Measurements from ENCODE around the gene BATF3.
"Not testable (repeated sequence)": the region's sequence is repeated elsewhere in the genome, so short reads cannot be mapped to it uniquely, and the experiment has no call there.

Gene BATF3

DNA sequence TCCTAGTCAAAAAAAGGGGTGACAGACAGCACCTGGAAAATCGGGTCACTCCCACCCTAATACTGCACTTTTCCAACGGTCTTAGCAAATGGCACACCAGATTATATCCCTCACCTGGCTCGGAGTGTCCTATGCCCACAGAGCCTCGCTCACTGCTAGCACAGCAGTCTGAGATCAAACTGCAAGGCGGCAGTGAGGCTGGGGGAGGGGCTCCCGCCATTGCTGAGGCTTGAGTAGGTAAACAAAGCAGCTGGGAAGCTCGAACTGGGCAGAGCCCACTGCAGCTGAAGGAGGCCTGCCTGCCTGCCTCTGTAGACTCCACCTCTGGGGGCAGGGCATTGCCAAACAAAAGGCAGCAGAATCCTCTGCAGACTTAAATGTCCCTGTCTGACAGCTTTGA lies 41.4 kb downstream of the BATF3 start:
- not testable (repeated sequence) for DNase-seq (ENCODE audit: low read depth in 3 of 3)

DNA sequence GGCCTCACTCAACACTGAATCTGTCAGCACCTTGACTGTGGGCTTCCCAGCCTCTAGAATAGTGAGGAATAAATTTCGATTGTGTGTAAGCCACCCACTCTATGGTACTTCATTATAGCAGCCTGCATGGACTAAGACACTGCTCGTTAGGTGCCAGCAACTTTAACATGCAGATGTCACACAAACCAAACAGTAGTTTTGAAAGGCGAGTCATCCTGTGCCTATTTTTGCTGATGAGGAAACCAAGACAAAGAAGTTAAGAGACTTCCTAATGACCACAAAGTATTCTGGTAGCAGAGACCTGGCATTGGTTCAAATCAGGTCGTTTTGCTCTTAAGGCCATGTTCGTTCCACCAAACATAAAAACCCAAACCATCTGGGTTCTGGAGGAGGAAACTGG lies 42.9 kb downstream of the BATF3 start:
- no peak for DNase-seq (ENCODE audit: low read depth in 3 of 3)

- DNase-seq (ENCODE audit: low read depth in 3 of 3), result no peak
Measured at GRCh38 chr1:212655668-212656440, 43.8 kb downstream of the BATF3 start.

DNA sequence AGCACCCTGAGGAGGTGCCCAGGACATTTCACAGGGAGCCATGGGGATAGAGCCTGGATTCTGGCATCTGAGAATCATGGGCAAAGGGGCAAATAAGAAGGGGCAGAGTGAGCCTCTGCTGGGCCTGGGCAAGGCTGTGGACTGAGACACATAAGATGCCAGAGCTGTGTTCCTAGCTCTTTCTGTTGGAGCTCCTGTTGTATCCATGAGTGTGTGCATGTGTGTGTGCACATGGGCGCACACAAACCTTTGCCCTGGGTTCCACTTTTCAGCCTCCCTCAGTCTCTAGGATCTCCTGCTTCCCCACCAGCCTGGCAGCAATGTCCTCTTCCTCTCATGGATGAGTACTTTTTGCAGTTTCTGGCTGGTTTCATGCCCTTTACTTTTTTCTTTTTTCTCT lies 47.0 kb downstream of the BATF3 start:
- DNase-seq (ENCODE audit: low read depth in 3 of 3), result no peak

GRCh38 chr1:212651977-212652376 lies 47.7 kb downstream of the BATF3 start:
- no peak for DNase-seq (ENCODE audit: low read depth in 3 of 3)

- no peak for DNase-seq (ENCODE audit: low read depth in 3 of 3)
Measured at GRCh38 chr1:212651521-212651920, 48.1 kb downstream of the BATF3 start.

GRCh38 chr1:212650228-212650627 lies 49.4 kb downstream of the BATF3 start:
- DNase-seq (ENCODE audit: low read depth in 3 of 3), result no peak

- DNase-seq (ENCODE audit: low read depth in 3 of 3), result no peak
Measured at GRCh38 chr1:212649020-212649419, 50.6 kb downstream of the BATF3 start.

DNA sequence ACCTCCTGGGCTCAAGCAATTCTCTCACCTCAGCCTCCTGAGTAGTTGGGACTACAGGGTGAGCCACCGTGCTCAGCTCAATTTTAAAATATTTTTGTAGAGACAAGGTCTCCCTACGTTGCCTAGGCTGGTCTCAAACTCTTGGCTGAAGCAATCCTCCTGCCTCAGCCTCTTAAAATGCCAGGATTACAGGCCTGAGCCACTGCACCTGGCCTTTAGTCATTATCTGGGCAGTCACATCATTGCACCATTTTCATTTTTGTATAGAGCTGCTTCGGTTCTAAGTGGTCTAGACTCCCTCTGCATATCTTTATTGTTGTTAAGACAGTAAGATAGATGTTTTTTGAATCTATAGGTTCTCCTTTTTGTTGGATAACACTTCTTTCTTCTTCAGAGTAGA lies 51.2 kb downstream of the BATF3 start:
- no peak for DNase-seq (ENCODE audit: low read depth in 3 of 3)

GRCh38 chr1:212647004-212647403 lies 52.6 kb downstream of the BATF3 start:
- DNase-seq (ENCODE audit: low read depth in 3 of 3), result no peak

GRCh38 chr1:212646588-212646987 lies 53.1 kb downstream of the BATF3 start:
- DNase-seq (ENCODE audit: low read depth in 3 of 3), result no peak

- DNase-seq (ENCODE audit: low read depth in 3 of 3), result no peak
Measured at GRCh38 chr1:212645546-212646543, 53.8 kb downstream of the BATF3 start.

DNA sequence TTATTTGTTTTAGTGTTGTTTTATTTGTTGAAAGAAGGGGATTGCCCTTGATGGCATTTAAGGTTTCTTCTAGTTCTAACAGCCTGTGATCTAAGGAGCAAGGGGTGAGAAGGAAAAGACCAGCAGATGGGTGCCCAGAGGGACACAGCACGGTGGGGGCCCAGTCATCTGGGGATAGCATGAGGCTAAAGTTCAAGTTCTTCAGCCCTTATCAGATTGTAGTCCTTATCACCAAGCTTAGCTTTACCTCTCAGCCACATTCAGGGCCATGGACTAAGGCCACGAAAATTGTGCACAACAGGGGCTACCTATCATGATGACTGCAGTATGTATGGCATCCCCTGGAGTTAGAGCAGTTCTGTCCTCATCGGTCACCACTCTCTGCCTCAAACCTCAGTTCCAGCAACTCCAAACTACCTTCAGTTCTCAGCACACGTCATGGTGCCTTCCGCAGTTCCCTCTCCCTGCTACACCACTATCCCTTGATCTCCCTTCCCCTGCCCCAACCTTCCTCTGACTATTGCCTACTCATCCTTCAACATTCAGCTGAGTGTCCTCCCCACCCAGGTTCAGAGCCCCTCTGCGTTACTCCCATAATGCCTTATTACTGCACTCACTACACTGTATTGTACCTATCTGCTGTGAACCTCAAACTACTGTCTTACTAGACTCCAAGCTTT lies 54.6 kb downstream of the BATF3 start:
- no peak for DNase-seq (ENCODE audit: low read depth in 3 of 3)

DNA sequence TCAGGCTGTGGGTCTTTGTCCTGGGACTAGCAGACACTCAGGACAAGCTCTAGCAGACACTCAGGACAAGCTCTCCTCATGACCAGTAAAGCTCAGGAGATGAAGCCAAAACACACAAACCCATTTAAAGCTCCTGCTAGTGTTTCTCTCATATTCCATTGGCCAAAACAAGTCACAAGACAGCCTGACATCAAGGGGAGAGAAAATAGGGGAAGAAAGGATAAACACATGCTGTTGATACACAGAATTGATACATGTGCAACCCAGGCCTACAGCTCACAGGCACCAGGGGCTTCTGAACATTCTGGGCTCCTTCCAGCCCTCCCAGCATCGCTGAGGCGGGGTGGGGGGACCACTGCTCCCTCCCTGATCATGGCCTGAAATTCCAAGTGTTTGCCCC lies 55.8 kb downstream of the BATF3 start:
- DNase-seq (ENCODE audit: low read depth in 3 of 3), result no peak

DNA sequence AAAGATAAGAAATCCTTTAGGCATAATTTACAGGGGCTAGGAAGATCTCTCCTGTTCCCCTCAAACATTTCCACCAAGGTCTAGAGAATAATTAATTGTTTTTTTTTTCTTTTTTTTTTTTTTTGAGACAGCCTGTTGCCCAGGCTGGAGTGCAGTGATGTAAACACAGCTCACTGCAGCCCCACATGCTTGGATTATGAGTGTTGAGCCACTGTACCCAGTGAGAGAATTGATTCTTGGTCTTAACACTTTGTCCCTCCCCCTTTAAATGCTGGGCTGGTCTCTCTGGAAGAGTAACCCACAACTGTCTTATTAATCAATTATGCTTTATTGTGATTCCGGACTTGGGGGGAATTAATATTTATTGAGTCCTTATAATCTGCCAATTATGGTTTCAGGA lies 57.7 kb downstream of the BATF3 start:
- no peak for DNase-seq (ENCODE audit: low read depth in 3 of 3)

DNA sequence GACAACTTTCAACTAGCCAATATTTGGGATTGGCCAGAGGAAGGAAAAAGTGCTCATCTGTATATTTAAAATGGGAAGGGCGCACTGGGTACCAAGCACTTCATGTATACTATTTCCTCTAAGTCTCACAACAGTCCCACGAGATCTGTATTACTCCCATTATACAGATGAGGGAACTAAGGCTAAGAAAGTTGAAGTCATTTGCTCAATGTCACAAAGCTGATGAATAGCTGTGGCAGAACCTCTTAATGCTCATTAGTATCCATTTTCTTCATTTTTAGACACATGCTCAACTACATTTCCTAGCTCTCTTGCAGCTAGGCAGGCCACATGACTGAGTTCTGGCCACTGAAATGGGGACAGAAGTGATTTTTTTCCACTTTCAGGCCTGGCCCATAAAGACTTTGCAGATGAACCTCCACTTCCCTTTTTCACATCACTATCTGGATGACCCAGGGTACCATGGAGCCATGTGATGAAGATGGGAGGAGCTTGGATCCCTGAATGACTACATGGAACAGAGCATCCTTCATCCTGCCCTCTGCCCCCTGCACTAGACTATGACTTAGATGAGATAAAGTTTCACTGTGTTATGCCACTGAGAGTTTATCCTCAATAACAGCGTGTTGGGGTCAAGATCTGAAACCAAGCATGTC lies 59.3 kb downstream of the BATF3 start:
- no peak for DNase-seq (ENCODE audit: low read depth in 3 of 3)

DNA sequence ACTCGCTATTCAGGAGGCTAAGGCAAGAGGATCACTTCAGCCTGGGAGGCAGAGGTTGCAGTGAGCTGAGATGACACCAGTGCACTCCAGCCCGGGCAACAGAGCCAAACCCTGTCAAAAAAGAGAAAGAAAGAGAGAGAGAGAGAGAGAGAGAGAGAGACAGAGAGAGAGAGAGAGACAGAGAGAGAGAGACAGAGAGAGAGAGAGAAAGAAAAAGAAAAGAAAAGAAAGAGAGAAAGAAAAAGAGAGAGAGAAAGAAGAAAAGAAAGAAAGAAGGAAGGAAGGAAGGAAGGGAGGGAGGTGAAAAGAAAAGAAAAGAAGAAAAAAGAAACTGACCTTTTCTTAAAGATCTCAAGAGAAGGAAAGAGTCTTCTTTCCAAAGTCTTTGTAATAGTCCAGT lies 60.1 kb downstream of the BATF3 start:
- DNase-seq (ENCODE audit: low read depth in 3 of 3), result not testable (repeated sequence)

- no peak for DNase-seq (ENCODE audit: low read depth in 3 of 3)
Measured at GRCh38 chr1:212638492-212639151, 61.0 kb downstream of the BATF3 start.

- no peak for DNase-seq (ENCODE audit: low read depth in 3 of 3)
Measured at GRCh38 chr1:212637902-212638301, 61.7 kb downstream of the BATF3 start.
